Mammary epithelial cell (primary cell): ENCODE results near the gene TUBA8.

Source experiments
- CTCF ChIP-seq, 2 donors: IDR thresholded peaks in 1 of 2; conservative IDR thresholded peaks in 1 of 2; 2 replicates each; pipeline ENCODE4 v1.5.1; 2011 to 2012; ENCODE audit warnings: inconsistent platforms in 2 of 2, low read length in 2 of 2, mild to moderate bottlenecking in 2 of 2, control low read depth in 1 of 2, low read depth in 1 of 2; ENCODE audit not compliant: insufficient read depth in 1 of 2; ENCODE audit errors: extremely low read depth in 1 of 2
- EZH2 ChIP-seq: IDR thresholded peaks from 2 replicates; pipeline ENCODE4 v1.6.1; 2012; ENCODE audit warnings: low read length, inconsistent platforms, borderline replicate concordance

- no peak for TF ChIP-seq CTCF (conservative IDR thresholded peaks at IDR 0.05 in 1 of 2, IDR thresholded peaks at IDR 0.05 in 1 of 2; ENCODE audit: extremely low read depth in 1 of 2, insufficient read depth in 1 of 2, low read depth in 1 of 2, low read length in 2 of 2)
- no peak for TF ChIP-seq EZH2
Measured at GRCh38 chr22:18110954-18111758, 547 bp downstream of the TUBA8 start.
